ENCODE results near the gene HCK.

Gene HCK

GRCh38 chr20:32018269-32019155 is 33.5 kb upstream of the HCK start:
- H3K4me3 ChIP-seq (ENCODE audit: low read depth, low read length), result peak overlapping the region; percentile 51
- no peak for TF ChIP-seq CTCF (IDR thresholded peaks at IDR 0.05; ENCODE audit: control insufficient read depth, extremely low read depth, insufficient read depth)
- peak; percentile 33 for DNase-seq (ENCODE audit: low read depth)

GRCh38 chr20:32019156-32019510 is 32.9 kb upstream of the HCK start:
- H3K4me3 ChIP-seq (ENCODE audit: low read depth, low read length), result no peak overlapping the region
- TF ChIP-seq CTCF (IDR thresholded peaks at IDR 0.05; ENCODE audit: control insufficient read depth, extremely low read depth, insufficient read depth), result peak; percentile 29; the same call in 1 of the 2 replicates
- no peak for DNase-seq (ENCODE audit: low read depth)

GRCh38 chr20:32019563-32020463 is 32.2 kb upstream of the HCK start:
- TF ChIP-seq CTCF (IDR thresholded peaks at IDR 0.05; ENCODE audit: control insufficient read depth, extremely low read depth, insufficient read depth), result no peak
- no peak overlapping the region for H3K4me3 ChIP-seq (ENCODE audit: low read depth, low read length)
- DNase-seq (ENCODE audit: low read depth), result no peak

- no peak for DNase-seq (ENCODE audit: low read depth)
These were observed 31.0 kb upstream of the HCK start for GRCh38 chr20:32021091-32021490.

GRCh38 chr20:32024683-32025295 is 27.3 kb upstream of the HCK start:
- no peak for DNase-seq (ENCODE audit: low read depth)
- no peak for TF ChIP-seq CTCF (IDR thresholded peaks at IDR 0.05; ENCODE audit: control insufficient read depth, extremely low read depth, insufficient read depth)
- no peak overlapping the region for H3K4me3 ChIP-seq (ENCODE audit: low read depth, low read length)

More at GRCh38 chr20:32021091-32021490, 31.0 kb upstream of the HCK start:
- H3K4me3 ChIP-seq (ENCODE audit: low read depth, low read length), result no peak overlapping the region
- TF ChIP-seq CTCF (IDR thresholded peaks at IDR 0.05; ENCODE audit: control insufficient read depth, extremely low read depth, insufficient read depth), result no peak

- TF ChIP-seq CTCF (IDR thresholded peaks at IDR 0.05; ENCODE audit: control insufficient read depth, extremely low read depth, insufficient read depth), result no peak
- no peak for DNase-seq (ENCODE audit: low read depth)
- H3K4me3 ChIP-seq (ENCODE audit: low read depth, low read length), result no peak overlapping the region
These were observed 24.4 kb upstream of the HCK start for GRCh38 chr20:32027643-32028042.
